ENCODE data around the gene MEA1. TPM values are rescaled to one million over a fixed set of nuclear protein-coding genes. Genes with fewer than 3 reads are reported as not detected.

Gene MEA1
- polyA plus RNA-seq, 1 experiment, result 86.5 TPM

DNA sequence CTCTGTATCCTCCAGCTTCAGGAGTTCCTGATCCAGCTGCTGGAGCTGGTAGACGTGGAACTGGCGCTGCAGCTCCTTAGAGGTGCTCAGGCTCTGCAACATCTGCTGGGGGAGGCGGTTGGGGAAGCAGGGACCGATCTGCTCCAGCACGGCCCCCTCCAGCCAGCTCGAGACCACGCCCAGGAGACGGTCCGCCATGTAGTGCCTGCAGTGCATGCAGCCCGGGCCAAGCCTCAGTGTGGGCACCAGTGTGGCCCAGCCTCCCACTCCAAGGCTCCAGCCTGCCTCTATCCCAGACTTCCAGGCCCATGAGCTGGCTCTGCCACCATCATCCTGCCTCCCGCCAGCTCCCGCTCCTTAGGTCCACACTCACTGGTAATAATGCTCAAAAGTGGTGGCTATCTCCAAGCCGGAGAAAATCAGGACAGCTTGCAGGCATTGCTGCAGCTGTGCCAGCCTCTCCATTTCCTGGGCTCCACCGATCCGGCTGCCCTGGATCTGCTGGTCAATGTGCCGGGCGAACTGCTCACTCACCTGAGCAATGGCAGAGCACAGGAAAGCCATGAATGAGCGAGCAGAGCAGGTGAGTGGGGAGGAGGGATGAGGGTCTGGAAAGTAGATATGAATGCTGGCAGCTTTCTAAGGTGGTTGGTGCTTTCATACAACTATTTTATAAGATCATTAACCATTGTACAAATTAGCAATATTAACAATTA lies 27.0 kb upstream of the MEA1 start:
- Histone ChIP-seq H3K27me3 (ENCODE audit: control insufficient read depth, insufficient read depth, low read length) (no peaks in the 10 kb centered on the region), H3K27ac (ENCODE audit: low read depth, low read length) (no peak overlapping the region), H3K9me3 (ENCODE audit: control insufficient read depth, insufficient read depth, low read length) (no peaks in the 10 kb centered on the region), H3K4me3 (ENCODE audit: low read depth, low read length) (no peak overlapping the region)
- DNase-seq (ENCODE audit: low read depth, low spot score), result no peak
- POLR2A ChIA-PET, result no interaction called here
- TF ChIP-seq, protein P1, sequence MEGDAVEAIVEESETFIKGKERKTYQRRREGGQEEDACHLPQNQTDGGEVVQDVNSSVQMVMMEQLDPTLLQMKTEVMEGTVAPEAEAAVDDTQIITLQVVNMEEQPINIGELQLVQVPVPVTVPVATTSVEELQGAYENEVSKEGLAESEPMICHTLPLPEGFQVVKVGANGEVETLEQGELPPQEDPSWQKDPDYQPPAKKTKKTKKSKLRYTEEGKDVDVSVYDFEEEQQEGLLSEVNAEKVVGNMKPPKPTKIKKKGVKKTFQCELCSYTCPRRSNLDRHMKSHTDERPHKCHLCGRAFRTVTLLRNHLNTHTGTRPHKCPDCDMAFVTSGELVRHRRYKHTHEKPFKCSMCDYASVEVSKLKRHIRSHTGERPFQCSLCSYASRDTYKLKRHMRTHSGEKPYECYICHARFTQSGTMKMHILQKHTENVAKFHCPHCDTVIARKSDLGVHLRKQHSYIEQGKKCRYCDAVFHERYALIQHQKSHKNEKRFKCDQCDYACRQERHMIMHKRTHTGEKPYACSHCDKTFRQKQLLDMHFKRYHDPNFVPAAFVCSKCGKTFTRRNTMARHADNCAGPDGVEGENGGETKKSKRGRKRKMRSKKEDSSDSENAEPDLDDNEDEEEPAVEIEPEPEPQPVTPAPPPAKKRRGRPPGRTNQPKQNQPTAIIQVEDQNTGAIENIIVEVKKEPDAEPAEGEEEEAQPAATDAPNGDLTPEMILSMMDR (IDR thresholded peaks at IDR 0.05; ENCODE audit: low read depth, low read length), result no peak
- CTCF ChIA-PET, result interaction anchor here (0.7 kb wide), 1 partner anchor 10 kb away, joined by 8 read pairs; no protein-coding TSS in a partner anchor

DNA sequence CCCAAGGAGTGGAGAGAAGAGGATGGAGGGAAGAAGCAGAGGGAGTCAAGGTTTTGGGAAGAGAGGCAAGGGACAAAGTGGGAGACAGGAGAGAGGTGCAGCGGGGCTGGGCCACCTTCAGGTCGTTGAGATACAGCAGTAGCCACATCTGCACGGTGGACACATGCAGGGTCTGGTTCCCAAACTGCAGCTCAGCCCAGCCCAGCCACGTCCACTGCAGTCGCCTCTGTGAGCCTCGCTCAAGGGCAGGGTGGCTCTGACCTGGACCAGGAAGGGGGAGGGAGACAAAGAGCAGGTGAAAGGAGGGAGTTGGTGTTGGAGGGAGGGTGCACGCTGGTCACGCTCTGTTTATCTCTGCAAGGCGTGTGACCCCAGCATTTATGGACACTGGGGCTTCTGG lies 25.0 kb upstream of the MEA1 start:
- H3K4me3 ChIP-seq (ENCODE audit: low read depth, low read length), result no peak overlapping the region
- H3K27ac ChIP-seq (ENCODE audit: low read depth, low read length), result no peak overlapping the region
- ChIA-PET POLR2A (no interaction called here), CTCF (no interaction called here)
- TF ChIP-seq, protein P1 (IDR thresholded peaks at IDR 0.05; ENCODE audit: low read depth, low read length), result no peak
- H3K9me3 ChIP-seq (ENCODE audit: control insufficient read depth, insufficient read depth, low read length), result no peaks in the 10 kb centered on the region
- no peak for DNase-seq (ENCODE audit: low read depth, low spot score)
- H3K27me3 ChIP-seq (ENCODE audit: control insufficient read depth, insufficient read depth, low read length), result no peaks in the 10 kb centered on the region

DNA sequence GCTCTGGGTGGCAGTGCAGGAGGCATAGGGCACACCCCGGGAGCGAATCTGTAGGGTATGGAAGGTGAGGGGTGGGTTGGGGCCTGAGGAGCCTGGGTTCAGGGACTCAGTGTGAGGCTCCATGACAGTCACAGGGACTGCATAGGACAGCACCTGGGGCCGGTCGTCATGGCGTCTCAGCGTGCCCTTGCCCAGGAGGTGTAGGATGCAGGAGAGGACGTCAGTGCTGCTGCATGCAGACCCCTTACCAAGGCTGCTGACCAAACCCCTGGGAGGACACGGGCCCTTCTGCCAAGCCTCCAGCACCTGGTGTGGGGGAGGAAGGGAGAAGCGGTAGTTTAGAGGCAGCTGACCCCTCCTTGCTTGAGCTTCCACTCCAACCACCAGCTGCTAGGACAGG lies 24.0 kb upstream of the MEA1 start:
- DNase-seq (ENCODE audit: low read depth, low spot score), result no peak
- TF ChIP-seq, protein P1 (IDR thresholded peaks at IDR 0.05; ENCODE audit: low read depth, low read length), result no peak
- CTCF ChIA-PET, result no interaction called here
- Histone ChIP-seq H3K27me3 (ENCODE audit: control insufficient read depth, insufficient read depth, low read length) (no peaks in the 10 kb centered on the region), H3K4me3 (ENCODE audit: low read depth, low read length) (no peak overlapping the region), H3K27ac (ENCODE audit: low read depth, low read length) (no peak overlapping the region), H3K9me3 (ENCODE audit: control insufficient read depth, insufficient read depth, low read length) (no peaks in the 10 kb centered on the region)
- POLR2A ChIA-PET, result no interaction called here

DNA sequence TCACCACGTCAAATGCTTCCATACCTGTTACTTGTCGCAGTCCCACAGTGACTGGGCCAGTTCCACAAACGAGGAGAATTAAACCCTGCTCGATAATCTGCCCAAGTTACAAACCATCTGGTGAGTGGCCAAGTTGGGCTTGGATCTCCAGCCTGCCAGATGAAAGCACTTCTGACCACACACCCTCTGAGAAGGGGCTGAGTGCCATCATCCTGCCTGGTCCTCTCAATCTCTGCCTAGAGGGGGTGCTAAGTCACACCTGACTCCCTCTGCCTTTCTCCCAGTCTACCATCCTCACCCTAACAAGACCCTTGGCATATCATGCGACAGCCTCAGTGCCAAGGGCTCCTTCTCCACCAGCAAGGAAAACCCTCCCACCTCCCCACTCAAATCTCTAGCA lies 23.5 kb upstream of the MEA1 start:
- ChIA-PET POLR2A (no interaction called here), CTCF (no interaction called here)
- no peaks in the 10 kb centered on the region for H3K9me3 ChIP-seq (ENCODE audit: control insufficient read depth, insufficient read depth, low read length)
- no peak overlapping the region for H3K4me3 ChIP-seq (ENCODE audit: low read depth, low read length)
- H3K27me3 ChIP-seq (ENCODE audit: control insufficient read depth, insufficient read depth, low read length), result no peaks in the 10 kb centered on the region
- TF ChIP-seq, protein P1 (IDR thresholded peaks at IDR 0.05; ENCODE audit: low read depth, low read length), result no peak
- H3K27ac ChIP-seq (ENCODE audit: low read depth, low read length), result no peak overlapping the region
- DNase-seq (ENCODE audit: low read depth, low spot score), result no peak

DNA sequence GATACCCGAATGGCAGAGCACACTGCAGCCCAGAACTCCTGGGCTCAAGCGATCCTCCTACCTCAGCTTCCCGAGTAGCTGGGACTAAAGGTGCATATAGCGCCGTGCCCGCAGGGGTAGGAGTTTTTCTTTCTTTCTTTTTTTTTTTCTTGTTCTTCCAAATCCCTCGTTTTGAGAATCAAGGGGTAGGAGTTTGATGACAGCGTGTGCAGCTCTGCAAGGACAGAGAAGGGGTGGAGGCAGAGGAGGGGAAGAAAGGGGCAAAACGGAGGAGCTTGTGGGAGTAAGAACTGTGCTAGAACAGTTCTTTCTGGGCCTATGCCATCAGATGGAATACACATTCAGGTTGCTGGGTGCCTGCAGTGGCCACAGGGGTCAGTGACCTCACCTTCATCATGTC lies 23.0 kb upstream of the MEA1 start:
- TF ChIP-seq, protein P1 (IDR thresholded peaks at IDR 0.05; ENCODE audit: low read depth, low read length), result no peak

More for the DNA sequence above, 23.0 kb upstream of the MEA1 start:
- H3K9me3 ChIP-seq (ENCODE audit: control insufficient read depth, insufficient read depth, low read length), result no peaks in the 10 kb centered on the region
- H3K4me3 ChIP-seq (ENCODE audit: low read depth, low read length), result no peak overlapping the region
- no peak overlapping the region for H3K27ac ChIP-seq (ENCODE audit: low read depth, low read length)
- ChIA-PET CTCF (no interaction called here), POLR2A (interaction anchor here (1.7 kb wide), 1 partner anchor 17 kb away, joined by 7 read pairs; the partner anchor contains the start of gene CUL7)
- no peak for DNase-seq (ENCODE audit: low read depth, low spot score)
- no peaks in the 10 kb centered on the region for H3K27me3 ChIP-seq (ENCODE audit: control insufficient read depth, insufficient read depth, low read length)

Measured in AG04450 (cell line).